Keratinocyte (primary cell): ENCODE measurements around the gene SLC13A3. TPM values are rescaled to one million over a fixed set of nuclear protein-coding genes. Genes with fewer than 3 reads are reported as not detected.

Experiments
- DNase-seq: peaks from one replicate; pipeline ENCODE4 v3.0.0-alpha.2; 2011; ENCODE audit warnings: low read depth, missing footprints, low spot score
- FAIRE-seq: peaks from 2 replicates; lab custom pipeline; 2011; peaks lifted over from hg19 to GRCh38; lab: Jason Lieb, UNC
- H2AFZ ChIP-seq: 2 replicates; pipeline ENCODE4 v1.6.0; 2012; ENCODE audit warnings: low read length, control low read depth, inconsistent platforms; ENCODE audit not compliant: control insufficient read depth
- H3K27ac ChIP-seq: 2 replicates; pipeline ENCODE4 v1.5.1; 2011; ENCODE audit warnings: low read length; ENCODE audit not compliant: control insufficient read depth, insufficient read depth
- H3K27me3 ChIP-seq: 3 replicates; pipeline ENCODE4 v1.6.0; 2011; ENCODE audit warnings: low read length; ENCODE audit not compliant: control insufficient read depth, insufficient read depth; ENCODE audit errors: extremely low read depth
- H3K36me3 ChIP-seq, 2 experiments: 2 replicates in 1 of 2; 3 replicates in 1 of 2; pipeline ENCODE4 v1.5.1; 2011; ENCODE audit warnings: low read length in 2 of 2, mild to moderate bottlenecking in 1 of 2; ENCODE audit not compliant: control insufficient read depth in 2 of 2, insufficient read depth in 2 of 2; ENCODE audit errors: extremely low read depth in 1 of 2
- H3K4me1 ChIP-seq: 3 replicates; pipeline ENCODE4 v1.5.1; 2011; ENCODE audit warnings: low read length; ENCODE audit not compliant: control insufficient read depth, insufficient read depth; ENCODE audit errors: extremely low read depth
- H3K4me2 ChIP-seq: 3 replicates; pipeline ENCODE4 v1.6.0; 2011; ENCODE audit warnings: low read depth, low read length; ENCODE audit not compliant: control insufficient read depth, insufficient read depth; ENCODE audit errors: extremely low read depth
- H3K4me3 ChIP-seq, 3 experiments: fragments of 200-600 bp in 1 of 3; sonication (generic) in 1 of 3; 2 replicates in 2 of 3; 3 replicates in 1 of 3; pipeline ENCODE4 v1.5.1; 2011 to 2016; ENCODE audit warnings: low read length in 3 of 3, mild to moderate bottlenecking in 3 of 3, control low read depth in 2 of 3, inconsistent platforms in 1 of 3, low read depth in 1 of 3, mixed read lengths in 1 of 3, mixed run types in 1 of 3, moderate library complexity in 1 of 3; ENCODE audit not compliant: control insufficient read depth in 2 of 3, insufficient read depth in 2 of 3; ENCODE audit errors: extremely low read depth in 1 of 3
- H3K79me2 ChIP-seq: 2 replicates; pipeline ENCODE4 v1.6.0; 2012; ENCODE audit warnings: low read length; ENCODE audit not compliant: control insufficient read depth, insufficient read depth
- H3K9ac ChIP-seq: 3 replicates; pipeline ENCODE4 v1.6.0; 2011; ENCODE audit warnings: low read length; ENCODE audit not compliant: control insufficient read depth, insufficient read depth; ENCODE audit errors: extremely low read depth
- H3K9me1 ChIP-seq: 3 replicates; pipeline ENCODE4 v1.6.0; 2011; ENCODE audit warnings: low read length; ENCODE audit not compliant: control insufficient read depth, insufficient read depth; ENCODE audit errors: extremely low read depth
- H3K9me3 ChIP-seq: 2 replicates; pipeline ENCODE4 v1.5.1; 2012; ENCODE audit warnings: low read depth, low read length; ENCODE audit not compliant: control insufficient read depth
- H4K20me1 ChIP-seq: 3 replicates; pipeline ENCODE4 v1.6.0; 2011; ENCODE audit warnings: low read length; ENCODE audit not compliant: control insufficient read depth, insufficient read depth; ENCODE audit errors: extremely low read depth
- EZH2 ChIP-seq: IDR thresholded peaks from one replicate; pipeline ENCODE4 v1.6.1; 2012; ENCODE audit warnings: inconsistent platforms, mild to moderate bottlenecking, low read length, moderate library complexity
- dilution Hi-C: fragments of 300-500 bp; cut with MboI; formaldehyde crosslinking; loops from one replicate; pipeline ENCODE4 v1.7.0; 2020; ENCODE audit warnings: low sequenced_read_pairs; ENCODE audit not compliant: extremely low pct_ligation_motif_present
- polyA plus RNA-seq, 5 experiments: library from polyadenylated mRNA; depleted of rRNA in 3 of 5; stranded (reverse) in 3 of 5; stranded (forward) in 1 of 5; unstranded in 1 of 5; fragments of >200 nt; gene quantifications; 1 replicate in 1 of 5; 2 replicates in 3 of 5; 3 replicates in 1 of 5; pipeline versions ENCODE4 v1.2.1 to v1.2.3, GENCODE V29; 2011 to 2012; ENCODE audit warnings: missing spikeins in 2 of 5, low read depth in 1 of 5, low replicate concordance in 1 of 5
- TF ChIP-seq, protein P1 (sequence below), 3 experiments: IDR thresholded peaks in 1 of 3; conservative IDR thresholded peaks in 1 of 3; optimal IDR thresholded peaks in 1 of 3; 2 replicates in 2 of 3; 3 replicates in 1 of 3; pipeline versions ENCODE3 to v1.5.1; 2011; ENCODE audit warnings: low read length in 3 of 3, mild to moderate bottlenecking in 3 of 3, moderate library complexity in 2 of 3, control low read depth in 1 of 3, inconsistent platforms in 1 of 3; ENCODE audit not compliant: insufficient read depth in 2 of 3; ENCODE audit errors: extremely low read depth in 1 of 3

Gene SLC13A3
- polyA plus RNA-seq, 1 donor (not counting 4 experiments of a cell fraction or from before 2014, with no cell fraction given) = 4.5 TPM

DNA sequence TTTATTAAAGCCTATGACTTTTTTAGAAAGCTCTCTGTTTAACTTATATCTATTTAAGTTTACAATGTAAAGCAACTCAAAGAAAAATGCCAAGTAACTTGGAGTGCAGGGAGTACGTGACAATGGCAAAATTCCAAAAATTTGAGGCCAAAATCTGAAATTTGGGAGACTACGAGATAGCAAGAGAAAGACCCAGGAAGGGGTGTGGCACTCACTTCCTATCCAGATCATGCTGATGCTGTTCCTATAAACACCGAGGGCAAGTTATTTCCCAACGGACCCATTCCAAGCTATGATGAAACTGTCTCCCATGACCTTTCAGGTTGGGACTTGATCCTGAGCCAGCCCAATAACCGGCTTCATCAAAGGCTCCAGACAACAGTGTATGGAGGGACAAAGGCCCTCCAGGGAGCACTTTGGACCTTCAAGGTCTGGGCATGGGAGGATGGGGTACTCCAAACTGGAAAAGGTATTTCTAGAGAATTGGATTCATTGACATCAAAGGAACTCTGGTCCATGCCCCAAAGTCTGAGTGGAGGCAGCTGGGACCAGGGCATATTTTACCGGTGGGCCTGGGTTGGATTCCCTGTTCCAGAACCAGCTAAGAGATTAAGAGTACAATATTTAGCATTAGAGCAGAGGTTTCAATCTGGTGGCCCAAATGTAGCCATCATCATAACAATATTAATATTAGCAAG, 15.7 kb upstream of the SLC13A3 start:
- H3K36me3 ChIP-seq = peaks cover 2 to 5% of the 10 kb centered on the region in 2 experiments
- H3K4me2 ChIP-seq = no peak overlapping the region
- dilution Hi-C loops = no loop called here
- H3K9me1 ChIP-seq = no peaks in the 10 kb centered on the region
- no peaks in the 10 kb centered on the region for H4K20me1 ChIP-seq
- no peak overlapping the region for H2AFZ ChIP-seq
- no peaks in the 10 kb centered on the region for H3K9me3 ChIP-seq
- H3K4me3 ChIP-seq = no peak overlapping the region
- H3K9ac ChIP-seq = no peak overlapping the region
- peaks cover 3% of the 10 kb centered on the region for H3K4me1 ChIP-seq
- H3K27me3 ChIP-seq = no peaks in the 10 kb centered on the region
- H3K79me2 ChIP-seq = no peaks in the 10 kb centered on the region
- H3K27ac ChIP-seq = no peak overlapping the region
- no peak for FAIRE-seq
- DNase-seq = no peak
- no peak for TF ChIP-seq EZH2
- TF ChIP-seq, protein P1, sequence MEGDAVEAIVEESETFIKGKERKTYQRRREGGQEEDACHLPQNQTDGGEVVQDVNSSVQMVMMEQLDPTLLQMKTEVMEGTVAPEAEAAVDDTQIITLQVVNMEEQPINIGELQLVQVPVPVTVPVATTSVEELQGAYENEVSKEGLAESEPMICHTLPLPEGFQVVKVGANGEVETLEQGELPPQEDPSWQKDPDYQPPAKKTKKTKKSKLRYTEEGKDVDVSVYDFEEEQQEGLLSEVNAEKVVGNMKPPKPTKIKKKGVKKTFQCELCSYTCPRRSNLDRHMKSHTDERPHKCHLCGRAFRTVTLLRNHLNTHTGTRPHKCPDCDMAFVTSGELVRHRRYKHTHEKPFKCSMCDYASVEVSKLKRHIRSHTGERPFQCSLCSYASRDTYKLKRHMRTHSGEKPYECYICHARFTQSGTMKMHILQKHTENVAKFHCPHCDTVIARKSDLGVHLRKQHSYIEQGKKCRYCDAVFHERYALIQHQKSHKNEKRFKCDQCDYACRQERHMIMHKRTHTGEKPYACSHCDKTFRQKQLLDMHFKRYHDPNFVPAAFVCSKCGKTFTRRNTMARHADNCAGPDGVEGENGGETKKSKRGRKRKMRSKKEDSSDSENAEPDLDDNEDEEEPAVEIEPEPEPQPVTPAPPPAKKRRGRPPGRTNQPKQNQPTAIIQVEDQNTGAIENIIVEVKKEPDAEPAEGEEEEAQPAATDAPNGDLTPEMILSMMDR (optimal IDR thresholded peaks at IDR 0.05 in 1 of 3, IDR thresholded peaks at IDR 0.05 in 1 of 3, conservative IDR thresholded peaks at IDR 0.05 in 1 of 3; ENCODE audit: extremely low read depth in 1 of 3, insufficient read depth in 2 of 3, low read length in 3 of 3) = no peak

DNA sequence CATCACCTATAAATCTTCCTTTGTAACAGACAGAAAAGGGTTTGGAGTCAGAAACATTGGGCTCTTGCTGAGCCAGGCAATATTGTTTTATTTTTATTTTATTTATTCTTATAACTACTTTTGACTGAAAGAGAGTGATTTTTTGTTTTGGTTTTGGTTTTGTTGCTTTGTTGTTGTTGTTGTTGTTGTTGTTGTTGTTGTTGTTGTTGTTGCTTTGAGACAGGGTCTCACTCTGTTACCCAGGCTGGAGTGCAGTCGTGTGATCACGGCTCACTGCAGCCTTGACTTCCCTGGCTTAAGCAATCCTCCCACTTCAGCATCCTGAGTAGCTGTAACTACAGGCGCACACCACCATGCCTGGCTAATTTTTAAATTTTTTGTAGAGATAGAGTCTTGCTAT, 15.0 kb upstream of the SLC13A3 start:
- Histone ChIP-seq H3K4me3 (no peak overlapping the region), H4K20me1 (no peaks in the 10 kb centered on the region), H3K4me1 (peaks cover 3% of the 10 kb centered on the region), H2AFZ (no peak overlapping the region), H3K9ac (no peak overlapping the region), H3K4me2 (no peak overlapping the region), H3K36me3 (peaks cover 2 to 5% of the 10 kb centered on the region in 2 experiments), H3K79me2 (no peaks in the 10 kb centered on the region), H3K9me3 (no peaks in the 10 kb centered on the region), H3K9me1 (no peaks in the 10 kb centered on the region), H3K27me3 (no peaks in the 10 kb centered on the region), H3K27ac (no peak overlapping the region)
- FAIRE-seq = no peak
- dilution Hi-C loops = no loop called here
- no peak for DNase-seq
- TF ChIP-seq, protein P1 (optimal IDR thresholded peaks at IDR 0.05 in 1 of 3, IDR thresholded peaks at IDR 0.05 in 1 of 3, conservative IDR thresholded peaks at IDR 0.05 in 1 of 3; ENCODE audit: extremely low read depth in 1 of 3, insufficient read depth in 2 of 3, low read length in 3 of 3) = no peak
- TF ChIP-seq EZH2 = no peak
